AG20443 (cell line): ENCODE measurements around the gene BTG4.

Source experiments
- DNase-seq: peaks from one replicate; pipeline ENCODE4 v3.0.0; 2012; ENCODE audit warnings: low spot score, mixed read lengths

Gene BTG4

GRCh38 chr11:111494040-111494439 is 18.1 kb downstream of the BTG4 start:
- no peak for DNase-seq

- DNase-seq, result no peak
These were observed 21.7 kb downstream of the BTG4 start for GRCh38 chr11:111490496-111490895.

GRCh38 chr11:111483431-111483830 is 28.8 kb downstream of the BTG4 start:
- DNase-seq, result no peak

GRCh38 chr11:111479666-111480065 is 32.5 kb downstream of the BTG4 start:
- no peak for DNase-seq

- no peak for DNase-seq
These were observed 34.3 kb downstream of the BTG4 start for GRCh38 chr11:111477898-111478297.

- DNase-seq, result no peak
These were observed 35.2 kb downstream of the BTG4 start for GRCh38 chr11:111476956-111477355.

GRCh38 chr11:111476366-111476765 is 35.8 kb downstream of the BTG4 start:
- no peak for DNase-seq

- no peak for DNase-seq
These were observed 37.8 kb downstream of the BTG4 start for GRCh38 chr11:111474432-111474831.

- DNase-seq, result no peak
These were observed 40.0 kb downstream of the BTG4 start for GRCh38 chr11:111472228-111472627.

GRCh38 chr11:111469200-111469599 is 43.0 kb downstream of the BTG4 start:
- DNase-seq, result no peak

- DNase-seq, result no peak
These were observed 45.6 kb downstream of the BTG4 start for GRCh38 chr11:111466615-111467014.

- peak; percentile 21 for DNase-seq
These were observed 46.8 kb downstream of the BTG4 start for GRCh38 chr11:111465400-111465799.

GRCh38 chr11:111463276-111463675 is 48.9 kb downstream of the BTG4 start:
- no peak for DNase-seq

GRCh38 chr11:111462329-111462728 is 49.9 kb downstream of the BTG4 start:
- DNase-seq, result no peak

- peak; percentile 7 for DNase-seq
These were observed 50.5 kb downstream of the BTG4 start for GRCh38 chr11:111461460-111462235.

GRCh38 chr11:111460856-111461255 is 51.3 kb downstream of the BTG4 start:
- no peak for DNase-seq

- DNase-seq, result peak; percentile 5
These were observed 51.8 kb downstream of the BTG4 start for GRCh38 chr11:111460340-111460739.

- peak; percentile 18 for DNase-seq
These were observed 52.5 kb downstream of the BTG4 start for GRCh38 chr11:111459506-111460270.

- peak; percentile 5 for DNase-seq
These were observed 54.3 kb downstream of the BTG4 start for GRCh38 chr11:111457731-111458368.

GRCh38 chr11:111456859-111457730 is 55.1 kb downstream of the BTG4 start:
- DNase-seq, result no peak

GRCh38 chr11:111456086-111456858 is 55.9 kb downstream of the BTG4 start:
- DNase-seq, result no peak
